SK-N-SH (cell line): ENCODE measurements around the gene FSIP1. TPM values are rescaled to one million over a fixed set of nuclear protein-coding genes. Genes with fewer than 3 reads are reported as not detected.

Source experiments
- CTCF ChIA-PET: fragments of 300-600, 350-600 bp; formaldehyde crosslinking; extraction: SDS; loops from one replicate; lab custom pipeline; 2021; lab: Yijun Ruan, JAX
- POLR2A ChIA-PET: fragments of 350-600 bp; sonication (Branson Sonifier 250); formaldehyde crosslinking; extraction: SDS; loops from one replicate; lab custom pipeline; 2020; ENCODE audit warnings: antibody characterized with exemption, inconsistent platforms; lab: Yijun Ruan, JAX
- DNase-seq: peaks from one replicate; pipeline ENCODE4 v3.0.0; 2012
- H2AFZ ChIP-seq: fragments of 200-600 bp; sonication (generic); 2 replicates; pipeline ENCODE4 v1.8.1; 2016; ENCODE audit warnings: antibody characterized with exemption, mild to moderate bottlenecking, low read depth
- H3F3A ChIP-seq: fragments of 200-600 bp; sonication (generic); replicated peaks from 2 replicates; pipeline ENCODE3; 2016; ENCODE audit warnings: antibody characterized with exemption, mild to moderate bottlenecking; ENCODE audit not compliant: insufficient read depth
- H3K27ac ChIP-seq, 2 experiments: fragments of 200-500 bp in 1 of 2; fragments of 200-600 bp in 1 of 2; sonication (Bioruptor generic) in 1 of 2; sonication (generic), shearing (Covaris generic) in 1 of 2; 2 replicates each; pipeline versions ENCODE4 v1.5.1 to v1.6.1; 2014 to 2016; ENCODE audit warnings: low read depth in 2 of 2, inconsistent platforms in 1 of 2, low read length in 1 of 2, mild to moderate bottlenecking in 1 of 2, mixed read lengths in 1 of 2
- H3K27me3 ChIP-seq: fragments of 200-600 bp; sonication (generic), shearing (Covaris generic); 2 replicates; pipeline ENCODE4 v1.6.1; 2016; ENCODE audit warnings: mixed run types; ENCODE audit not compliant: insufficient read depth
- H3K36me3 ChIP-seq, 2 experiments: fragments of 200-500 bp in 1 of 2; fragments of 200-600 bp in 1 of 2; sonication (Bioruptor generic) in 1 of 2; sonication (generic) in 1 of 2; replicated peaks in 1 of 2; 2 replicates each; pipeline versions ENCODE3 to v1.5.1; 2014 to 2016; ENCODE audit warnings: low read length in 1 of 2, mild to moderate bottlenecking in 1 of 2; ENCODE audit not compliant: insufficient read depth in 2 of 2, control insufficient read depth in 1 of 2
- H3K4me1 ChIP-seq, 2 experiments: fragments of 200-500 bp in 1 of 2; fragments of 200-600 bp in 1 of 2; sonication (Bioruptor generic) in 1 of 2; sonication (generic), shearing (Covaris generic) in 1 of 2; 2 replicates each; pipeline versions ENCODE4 v1.5.1 to v1.6.1; 2014 to 2016; ENCODE audit warnings: low read depth in 1 of 2, low read length in 1 of 2, mixed run types in 1 of 2; ENCODE audit not compliant: insufficient read depth in 2 of 2, control insufficient read depth in 1 of 2
- H3K4me2 ChIP-seq: fragments of 200-600 bp; sonication (generic), shearing (Covaris generic); 2 replicates; pipeline ENCODE4 v1.6.1; 2017; ENCODE audit warnings: mixed run types
- H3K4me3 ChIP-seq, 2 experiments: fragments of 200-500 bp in 1 of 2; fragments of 200-600 bp in 1 of 2; sonication (Bioruptor generic) in 1 of 2; sonication (generic), shearing (Covaris generic) in 1 of 2; 2 replicates each; pipeline versions ENCODE4 v1.5.1 to v1.8.1; 2014 to 2016; ENCODE audit warnings: low read depth in 2 of 2, inconsistent platforms in 1 of 2, low read length in 1 of 2, mild to moderate bottlenecking in 1 of 2, mixed read lengths in 1 of 2, moderate library complexity in 1 of 2
- H3K79me2 ChIP-seq: fragments of 200-600 bp; sonication (generic); 2 replicates; pipeline ENCODE4 v1.8.1; 2017; ENCODE audit warnings: mild to moderate bottlenecking; ENCODE audit not compliant: insufficient read depth
- H3K9ac ChIP-seq: fragments of 200-600 bp; sonication (generic); 2 replicates; pipeline ENCODE4 v1.6.1; 2017; ENCODE audit warnings: mixed run types
- H3K9me2 ChIP-seq: fragments of 200-600 bp; sonication (generic); 2 replicates; pipeline ENCODE4 v1.6.1; 2017; ENCODE audit warnings: mixed run types
- H3K9me3 ChIP-seq: fragments of 200-600 bp; sonication (generic); 2 replicates; pipeline ENCODE4 v1.6.1; 2017; ENCODE audit warnings: mixed run types, mild to moderate bottlenecking, moderate library complexity
- H4K20me1 ChIP-seq: fragments of 200-600 bp; sonication (generic); 2 replicates; pipeline ENCODE4 v1.6.1; 2017; ENCODE audit warnings: mild to moderate bottlenecking, mixed run types; ENCODE audit not compliant: insufficient read depth
- EZH2phosphoT487 ChIP-seq: fragments of 200-600 bp; sonication (generic); IDR thresholded peaks from 2 replicates; pipeline ENCODE4 v1.6.1; 2017; ENCODE audit warnings: low read depth, mixed run types, mild to moderate bottlenecking, antibody characterized with exemption, moderate library complexity, borderline replicate concordance
- FOSL2 ChIP-seq: IDR thresholded peaks from 2 replicates; pipeline ENCODE4 v1.4.0; 2012; ENCODE audit warnings: low read depth, mild to moderate bottlenecking, moderate library complexity, borderline replicate concordance
- FOXJ3 ChIP-seq: sonication (generic); formaldehyde crosslinking; IDR thresholded peaks from 2 replicates; pipeline ENCODE4 v1.5.1; 2020; ENCODE audit warnings: mild to moderate bottlenecking, missing genetic modification reagents
- FOXM1 ChIP-seq: IDR thresholded peaks from 2 replicates; pipeline ENCODE4 v1.4.0; 2012; ENCODE audit warnings: low read depth, mild to moderate bottlenecking
- MEF2A ChIP-seq: IDR thresholded peaks from 2 replicates; pipeline ENCODE4 v1.4.0; 2012; ENCODE audit warnings: low read depth, borderline replicate concordance
- MXI1 ChIP-seq: IDR thresholded peaks from 2 replicates; pipeline ENCODE4 v1.6.1; 2012; ENCODE audit warnings: mild to moderate bottlenecking, low read depth, low read length, improper control_type of control experiment
- NFIC ChIP-seq: IDR thresholded peaks from 2 replicates; pipeline ENCODE4 v1.4.0; 2012; ENCODE audit warnings: borderline replicate concordance
- NRF1 ChIP-seq: IDR thresholded peaks from 2 replicates; pipeline ENCODE4 v1.6.1; 2012; ENCODE audit warnings: low read depth, mild to moderate bottlenecking, low read length
- REST ChIP-seq: IDR thresholded peaks from 2 replicates; pipeline ENCODE4 v1.6.1; 2012; ENCODE audit warnings: mild to moderate bottlenecking, low read depth, low read length, moderate library complexity
- RFX5 ChIP-seq: IDR thresholded peaks from 2 replicates; pipeline ENCODE4 v1.6.1; 2012; ENCODE audit warnings: mild to moderate bottlenecking, improper control_type of control experiment, low read length
- SMC3 ChIP-seq: IDR thresholded peaks from 2 replicates; pipeline ENCODE4 v1.6.1; 2012; ENCODE audit warnings: low read depth, low read length, improper control_type of control experiment
- TAF1 ChIP-seq: IDR thresholded peaks from 2 replicates; pipeline ENCODE4 v1.6.1; 2012; ENCODE audit warnings: low read depth, mild to moderate bottlenecking, low read length, moderate library complexity, borderline replicate concordance
- TEAD4 ChIP-seq: IDR thresholded peaks from 2 replicates; pipeline ENCODE4 v1.4.0; 2012; ENCODE audit warnings: mild to moderate bottlenecking, borderline replicate concordance; ENCODE audit not compliant: insufficient read depth
- WGBS: methylation state at CpG from one replicate; pipeline ENCODE4 v1.1.6; 2017; ENCODE audit warnings: low lambda C conversion rate; 5-methylcytosine and 5-hydroxymethylcytosine counted together
- polyA plus RNA-seq, 3 experiments: library from polyadenylated mRNA; depleted of rRNA; stranded (reverse); fragments of >200 nt; gene quantifications; 2 replicates each; pipeline ENCODE4 v1.2.3, GENCODE V29; 2012
- TF ChIP-seq, protein P1 (sequence below): fragments of 150-350 bp; IDR thresholded peaks from 2 replicates; pipeline ENCODE4 v1.6.1; 2017; ENCODE audit warnings: antibody characterized with exemption, low read length, low read depth, borderline replicate concordance
- TF ChIP-seq, protein P2 (sequence below): IDR thresholded peaks from 2 replicates; pipeline ENCODE4; 2012
- TF ChIP-seq, protein P3 (sequence below): fragments of 200-600 bp; sonication (generic); IDR thresholded peaks from 2 replicates; pipeline ENCODE4 v1.6.1; 2017; ENCODE audit warnings: antibody characterized with exemption, mild to moderate bottlenecking, moderate library complexity

Gene FSIP1
- polyA plus RNA-seq, 1 of the 3 experiments (the other 2 are of a cell fraction), result 0.43 TPM

- Histone ChIP-seq H3K9ac (no peak overlapping the region), H2AFZ (no peak overlapping the region), H4K20me1 (no peaks in the 10 kb centered on the region), H3K4me1 (peaks cover 5 to 16% of the 10 kb centered on the region in 2 experiments; a peak in 2 of 4 replicates), H3K36me3 (no peaks in the 10 kb centered on the region), H3K9me2 (no peaks in the 10 kb centered on the region), H3K9me3 (no peaks in the 10 kb centered on the region), H3K79me2 (peaks cover 89% of the 10 kb centered on the region), H3K4me2 (no peak overlapping the region; the same call in 1 of the 2 replicates), H3K27ac (no peak overlapping the region), H3F3A (peaks cover 8% of the 10 kb centered on the region), H3K4me3 (no peak overlapping the region), H3K27me3 (no peaks in the 10 kb centered on the region)
- DNase-seq, result no peak
- ChIA-PET POLR2A (no interaction called here), CTCF (interaction anchor here (1.4 to 2.5 kb wide), 3 partner anchors 10 to 72 kb away, joined by 3 to 7 read pairs (median 6); no protein-coding TSS in a partner anchor)
- WGBS, result 81% methylated on average over 6 of the region's 6 CpGs
- peak; percentile 82 for TF ChIP-seq NFIC
- no peak for TF ChIP-seq EZH2phosphoT487
- TF ChIP-seq TAF1, result no peak
These were observed 45.8 kb upstream of the FSIP1 start for GRCh38 chr15:39828374-39828931.

DNA sequence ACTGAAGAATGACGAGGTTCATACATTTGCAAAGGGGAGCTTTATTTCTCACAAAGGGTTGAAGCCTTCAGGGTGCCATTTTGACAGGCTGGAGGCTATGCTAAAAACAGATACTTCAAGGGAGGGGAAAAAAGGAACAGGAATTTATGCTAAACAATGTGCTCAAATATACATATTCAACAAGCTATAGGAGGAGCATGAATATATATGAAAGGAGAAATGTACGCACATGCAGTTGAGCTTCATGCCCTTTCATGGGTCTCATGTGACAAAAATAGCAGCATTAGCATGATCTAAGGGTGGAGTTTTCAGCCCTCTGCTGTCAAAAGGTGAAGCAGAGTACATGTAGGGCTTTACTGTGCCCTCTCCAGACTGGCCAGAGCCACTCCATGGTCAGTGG lies 44.3 kb upstream of the FSIP1 start:
- Histone ChIP-seq H3K9me2 (no peaks in the 10 kb centered on the region), H2AFZ (no peak overlapping the region), H3K9ac (no peak overlapping the region), H4K20me1 (no peaks in the 10 kb centered on the region; the same call in 1 of the 2 replicates), H3K4me2 (no peak overlapping the region), H3F3A (no peaks in the 10 kb centered on the region), H3K27me3 (no peaks in the 10 kb centered on the region), H3K4me1 (peaks cover 5 to 7% of the 10 kb centered on the region in 2 experiments; a peak in 2 of 4 replicates), H3K36me3 (no peaks in the 10 kb centered on the region), H3K4me3 (no peak overlapping the region), H3K27ac (no peak overlapping the region), H3K79me2 (peaks cover 90% of the 10 kb centered on the region), H3K9me3 (no peaks in the 10 kb centered on the region)
- DNase-seq, result no peak
- 98% methylated on average over 2 of the region's 2 CpGs for WGBS
- CTCF ChIA-PET, result interaction anchor here (1.6 to 2.5 kb wide), 3 partner anchors 9 to 70 kb away, joined by 5 to 7 read pairs (median 6); no protein-coding TSS in a partner anchor
- POLR2A ChIA-PET, result no interaction called here
- no peak for TF ChIP-seq RFX5
- TF ChIP-seq TEAD4, result no peak
- no peak for TF ChIP-seq FOXJ3 (CRISPR knock-in tag)
- no peak for TF ChIP-seq FOXM1
- TF ChIP-seq, protein P1, sequence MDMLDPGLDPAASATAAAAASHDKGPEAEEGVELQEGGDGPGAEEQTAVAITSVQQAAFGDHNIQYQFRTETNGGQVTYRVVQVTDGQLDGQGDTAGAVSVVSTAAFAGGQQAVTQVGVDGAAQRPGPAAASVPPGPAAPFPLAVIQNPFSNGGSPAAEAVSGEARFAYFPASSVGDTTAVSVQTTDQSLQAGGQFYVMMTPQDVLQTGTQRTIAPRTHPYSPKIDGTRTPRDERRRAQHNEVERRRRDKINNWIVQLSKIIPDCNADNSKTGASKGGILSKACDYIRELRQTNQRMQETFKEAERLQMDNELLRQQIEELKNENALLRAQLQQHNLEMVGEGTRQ, result no peak
- TF ChIP-seq, protein P2, sequence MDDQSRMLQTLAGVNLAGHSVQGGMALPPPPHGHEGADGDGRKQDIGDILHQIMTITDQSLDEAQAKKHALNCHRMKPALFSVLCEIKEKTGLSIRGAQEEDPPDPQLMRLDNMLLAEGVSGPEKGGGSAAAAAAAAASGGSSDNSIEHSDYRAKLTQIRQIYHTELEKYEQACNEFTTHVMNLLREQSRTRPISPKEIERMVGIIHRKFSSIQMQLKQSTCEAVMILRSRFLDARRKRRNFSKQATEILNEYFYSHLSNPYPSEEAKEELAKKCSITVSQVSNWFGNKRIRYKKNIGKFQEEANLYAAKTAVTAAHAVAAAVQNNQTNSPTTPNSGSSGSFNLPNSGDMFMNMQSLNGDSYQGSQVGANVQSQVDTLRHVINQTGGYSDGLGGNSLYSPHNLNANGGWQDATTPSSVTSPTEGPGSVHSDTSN, result no peak
- TF ChIP-seq FOSL2, result no peak
- TF ChIP-seq SMC3, result no peak
- no peak for TF ChIP-seq EZH2phosphoT487
- TF ChIP-seq NFIC, result no peak
- TF ChIP-seq, protein P3, sequence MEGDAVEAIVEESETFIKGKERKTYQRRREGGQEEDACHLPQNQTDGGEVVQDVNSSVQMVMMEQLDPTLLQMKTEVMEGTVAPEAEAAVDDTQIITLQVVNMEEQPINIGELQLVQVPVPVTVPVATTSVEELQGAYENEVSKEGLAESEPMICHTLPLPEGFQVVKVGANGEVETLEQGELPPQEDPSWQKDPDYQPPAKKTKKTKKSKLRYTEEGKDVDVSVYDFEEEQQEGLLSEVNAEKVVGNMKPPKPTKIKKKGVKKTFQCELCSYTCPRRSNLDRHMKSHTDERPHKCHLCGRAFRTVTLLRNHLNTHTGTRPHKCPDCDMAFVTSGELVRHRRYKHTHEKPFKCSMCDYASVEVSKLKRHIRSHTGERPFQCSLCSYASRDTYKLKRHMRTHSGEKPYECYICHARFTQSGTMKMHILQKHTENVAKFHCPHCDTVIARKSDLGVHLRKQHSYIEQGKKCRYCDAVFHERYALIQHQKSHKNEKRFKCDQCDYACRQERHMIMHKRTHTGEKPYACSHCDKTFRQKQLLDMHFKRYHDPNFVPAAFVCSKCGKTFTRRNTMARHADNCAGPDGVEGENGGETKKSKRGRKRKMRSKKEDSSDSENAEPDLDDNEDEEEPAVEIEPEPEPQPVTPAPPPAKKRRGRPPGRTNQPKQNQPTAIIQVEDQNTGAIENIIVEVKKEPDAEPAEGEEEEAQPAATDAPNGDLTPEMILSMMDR, result no peak
- no peak for TF ChIP-seq MXI1
- no peak for TF ChIP-seq REST
- TF ChIP-seq NRF1, result no peak
- TF ChIP-seq MEF2A, result no peak
